Neural progenitor cell (in vitro differentiated cells): ENCODE data around the gene GATD1.

Source experiments
- CTCF ChIP-seq: fragments of 200-600 bp; sonication (generic); IDR thresholded peaks from 2 replicates; pipeline ENCODE4 v1.5.1; 2017; ENCODE audit warnings: antibody characterized with exemption, mild to moderate bottlenecking
- EZH2 ChIP-seq: fragments of 200-600 bp; sonication (generic); IDR thresholded peaks from 2 replicates; pipeline ENCODE4 v1.6.1; 2017; ENCODE audit warnings: antibody characterized with exemption, mild to moderate bottlenecking, moderate library complexity
- EZH2phosphoT487 ChIP-seq: fragments of 200-600 bp; sonication (generic); IDR thresholded peaks from 2 replicates; pipeline ENCODE4 v1.6.1; 2017; ENCODE audit warnings: antibody characterized with exemption

GRCh38 chr11:789943-790342 is 12.7 kb upstream of the GATD1 start, which contains the start of gene CEND1:
- TF ChIP-seq CTCF, result no peak
- TF ChIP-seq EZH2phosphoT487, result no peak
- TF ChIP-seq EZH2, result no peak
